ENCODE results near the gene DNAJC11. TPM values are rescaled to one million over a fixed set of nuclear protein-coding genes. Genes with fewer than 3 reads are reported as not detected.

The DNAJC11 gene
- total RNA-seq, 1 donor from 2014 or later = 47.6 TPM

GRCh38 chr1:6711174-6711573 lies 9.6 kb upstream of the DNAJC11 start:
- no peaks in the 10 kb centered on the region for H4K20me1 ChIP-seq (ENCODE audit: low read depth)
- H3K79me2 ChIP-seq (ENCODE audit: low read depth) = no peaks in the 10 kb centered on the region
- H2AFZ ChIP-seq (replicated peaks) = no peak overlapping the region
- Mint-ChIP-seq H3K4me1 (no peaks in the 10 kb centered on the region), H3K27ac (no peak overlapping the region), H3K27me3 (ENCODE audit: insufficient read depth, low read depth) (peaks cover 15% of the 10 kb centered on the region), H3K36me3 (no peaks in the 10 kb centered on the region), H3K4me3 (no peak overlapping the region), H3K9me3 (peaks cover 18% of the 10 kb centered on the region)
- no peak overlapping the region for H3K4me2 ChIP-seq
- no peak for DNase-seq (ENCODE audit: low spot score)
- H3K36me3 ChIP-seq = no peaks in the 10 kb centered on the region
- peaks cover 18% of the 10 kb centered on the region for H3K27me3 ChIP-seq
- no peak overlapping the region for H3K4me3 ChIP-seq
- no peaks in the 10 kb centered on the region for H3F3A ChIP-seq (ENCODE audit: low read depth)
- H3K4me1 ChIP-seq = no peaks in the 10 kb centered on the region
- H3K9ac ChIP-seq = no peak overlapping the region
- TF ChIP-seq CTCF (IDR thresholded peaks at IDR 0.05) = no peak
- no peak for TF ChIP-seq EZH2phosphoT487 (IDR thresholded peaks at IDR 0.05)
- no peak for TF ChIP-seq EZH2 (IDR thresholded peaks at IDR 0.05)
- H3K27ac ChIP-seq = no peak overlapping the region
- H3K9me3 ChIP-seq (ENCODE audit: low read depth) = no peaks in the 10 kb centered on the region

- no peaks in the 10 kb centered on the region for H3F3A ChIP-seq (ENCODE audit: low read depth)
- H3K4me1 Mint-ChIP-seq = peaks cover 12% of the 10 kb centered on the region
- H3K9ac ChIP-seq = no peak overlapping the region
- no peaks in the 10 kb centered on the region for H3K36me3 ChIP-seq
- H3K36me3 Mint-ChIP-seq = no peaks in the 10 kb centered on the region
- no peak for DNase-seq (ENCODE audit: low spot score)
- peaks cover 9% of the 10 kb centered on the region for H3K4me1 ChIP-seq
- no peaks in the 10 kb centered on the region for H3K9me3 ChIP-seq (ENCODE audit: low read depth)
- peaks cover 18% of the 10 kb centered on the region for H3K27me3 ChIP-seq
- no peak overlapping the region for H3K4me3 ChIP-seq
- peaks cover 19% of the 10 kb centered on the region for H3K79me2 ChIP-seq (ENCODE audit: low read depth)
- peaks cover 17% of the 10 kb centered on the region for H3K27me3 Mint-ChIP-seq (ENCODE audit: insufficient read depth, low read depth)
- H3K4me3 Mint-ChIP-seq = no peak overlapping the region
- no peak overlapping the region for H2AFZ ChIP-seq (replicated peaks)
- no peaks in the 10 kb centered on the region for H3K9me3 Mint-ChIP-seq
- H3K27ac ChIP-seq = no peak overlapping the region
- H4K20me1 ChIP-seq (ENCODE audit: low read depth) = peaks cover 13% of the 10 kb centered on the region
- H3K4me2 ChIP-seq = no peak overlapping the region
- TF ChIP-seq EZH2 (IDR thresholded peaks at IDR 0.05) = no peak
- TF ChIP-seq CTCF (IDR thresholded peaks at IDR 0.05) = no peak
- no peak for TF ChIP-seq EZH2phosphoT487 (IDR thresholded peaks at IDR 0.05)
- H3K27ac Mint-ChIP-seq = no peak overlapping the region
Measured at GRCh38 chr1:6704746-6705145, 3.1 kb upstream of the DNAJC11 start.

GRCh38 chr1:6703016-6703415 lies 1.4 kb upstream of the DNAJC11 start:
- Histone ChIP-seq H3F3A (ENCODE audit: low read depth) (no peaks in the 10 kb centered on the region), H3K9ac (no peak overlapping the region), H3K4me1 (peaks cover 9% of the 10 kb centered on the region), H2AFZ (replicated peaks) (no peak overlapping the region), H3K9me3 (ENCODE audit: low read depth) (no peaks in the 10 kb centered on the region), H4K20me1 (ENCODE audit: low read depth) (peaks cover 19% of the 10 kb centered on the region), H3K79me2 (ENCODE audit: low read depth) (peaks cover 36% of the 10 kb centered on the region), H3K36me3 (no peaks in the 10 kb centered on the region), H3K27ac (no peak overlapping the region), H3K4me3 (no peak overlapping the region), H3K4me2 (no peak overlapping the region), H3K27me3 (peaks cover 17% of the 10 kb centered on the region)
- peak overlapping the region; percentile 82 for H3K4me3 Mint-ChIP-seq
- H3K4me1 Mint-ChIP-seq = peaks cover 16% of the 10 kb centered on the region
- peaks cover 11% of the 10 kb centered on the region for H3K27me3 Mint-ChIP-seq (ENCODE audit: insufficient read depth, low read depth)
- TF ChIP-seq CTCF (IDR thresholded peaks at IDR 0.05) (no peak), EZH2 (IDR thresholded peaks at IDR 0.05) (no peak), EZH2phosphoT487 (IDR thresholded peaks at IDR 0.05) (no peak)
- H3K9me3 Mint-ChIP-seq = no peaks in the 10 kb centered on the region
- no peak overlapping the region for H3K27ac Mint-ChIP-seq
- no peaks in the 10 kb centered on the region for H3K36me3 Mint-ChIP-seq
- DNase-seq (ENCODE audit: low spot score) = no peak

Data from neural progenitor cell (in vitro differentiated cells).